Measurements from ENCODE around the gene XIRP2.

DNA sequence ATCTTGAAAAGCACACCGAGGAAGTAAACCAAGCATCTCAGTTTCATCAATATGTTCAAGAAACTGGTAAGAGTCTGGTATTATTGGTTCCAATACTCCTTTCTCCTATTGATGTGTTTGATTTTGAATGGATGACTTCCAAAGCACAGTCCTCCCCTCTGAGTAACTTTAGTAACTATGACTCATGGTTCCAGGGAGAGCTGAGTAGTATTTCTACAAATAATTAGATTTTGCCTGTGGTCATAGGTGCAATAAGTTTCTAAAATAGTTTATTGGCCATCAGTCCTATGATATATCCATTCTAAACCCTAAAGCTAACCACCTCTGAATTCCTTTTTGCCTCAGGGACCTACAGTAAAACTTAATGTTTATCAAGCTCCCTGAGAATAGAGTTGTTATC lies 352.4 kb downstream of the XIRP2 start:
- no peak for TF ChIP-seq EP300 (IDR thresholded peaks at IDR 0.05; ENCODE audit: borderline replicate concordance in 1 of 2, control insufficient read depth in 1 of 2, low read depth in 2 of 2, low read length in 2 of 2)
- TF ChIP-seq, protein P1, sequence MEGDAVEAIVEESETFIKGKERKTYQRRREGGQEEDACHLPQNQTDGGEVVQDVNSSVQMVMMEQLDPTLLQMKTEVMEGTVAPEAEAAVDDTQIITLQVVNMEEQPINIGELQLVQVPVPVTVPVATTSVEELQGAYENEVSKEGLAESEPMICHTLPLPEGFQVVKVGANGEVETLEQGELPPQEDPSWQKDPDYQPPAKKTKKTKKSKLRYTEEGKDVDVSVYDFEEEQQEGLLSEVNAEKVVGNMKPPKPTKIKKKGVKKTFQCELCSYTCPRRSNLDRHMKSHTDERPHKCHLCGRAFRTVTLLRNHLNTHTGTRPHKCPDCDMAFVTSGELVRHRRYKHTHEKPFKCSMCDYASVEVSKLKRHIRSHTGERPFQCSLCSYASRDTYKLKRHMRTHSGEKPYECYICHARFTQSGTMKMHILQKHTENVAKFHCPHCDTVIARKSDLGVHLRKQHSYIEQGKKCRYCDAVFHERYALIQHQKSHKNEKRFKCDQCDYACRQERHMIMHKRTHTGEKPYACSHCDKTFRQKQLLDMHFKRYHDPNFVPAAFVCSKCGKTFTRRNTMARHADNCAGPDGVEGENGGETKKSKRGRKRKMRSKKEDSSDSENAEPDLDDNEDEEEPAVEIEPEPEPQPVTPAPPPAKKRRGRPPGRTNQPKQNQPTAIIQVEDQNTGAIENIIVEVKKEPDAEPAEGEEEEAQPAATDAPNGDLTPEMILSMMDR (IDR thresholded peaks at IDR 0.05 in 2 of 3, conservative IDR thresholded peaks at IDR 0.05 in 1 of 3; ENCODE audit: control insufficient read depth in 2 of 3, extremely low read depth in 1 of 3, insufficient read depth in 1 of 3, low read depth in 3 of 3, low read length in 3 of 3) = no peak
